WTC11 (cell line): ENCODE measurements around the gene SPI1.

Experiments
- ATF6 ChIP-seq: sonication (generic); formaldehyde crosslinking; IDR thresholded peaks from 2 replicates; pipeline ENCODE4 v1.8.1; 2023; ENCODE audit warnings: mild to moderate bottlenecking, missing genetic modification reagents
- CREB1 ChIP-seq: sonication (generic); formaldehyde crosslinking; IDR thresholded peaks from 2 replicates; pipeline ENCODE4 v1.8.0; 2023; ENCODE audit warnings: mild to moderate bottlenecking, missing genetic modification reagents
- USF2 ChIP-seq: sonication (generic); formaldehyde crosslinking; IDR thresholded peaks from 2 replicates; pipeline ENCODE4 v1.8.1; 2023; ENCODE audit warnings: mild to moderate bottlenecking, missing genetic modification reagents, moderate library complexity
- ZNF121 ChIP-seq: sonication (generic); formaldehyde crosslinking; IDR thresholded peaks from 2 replicates; pipeline ENCODE4 v1.8.0; 2023; ENCODE audit warnings: missing genetic modification reagents
- ZNF396 ChIP-seq: fragments of 250-450 bp; sonication (Bioruptor Pico); IDR thresholded peaks from 2 replicates; pipeline ENCODE4 v1.8.0; 2021; ENCODE audit warnings: mild to moderate bottlenecking, moderate library complexity, borderline replicate concordance
- TF ChIP-seq, protein P1 (sequence below): fragments of 200-600 bp; IDR thresholded peaks from 2 replicates; pipeline ENCODE4 v1.8.0; 2022; ENCODE audit warnings: antibody characterized with exemption

DNA sequence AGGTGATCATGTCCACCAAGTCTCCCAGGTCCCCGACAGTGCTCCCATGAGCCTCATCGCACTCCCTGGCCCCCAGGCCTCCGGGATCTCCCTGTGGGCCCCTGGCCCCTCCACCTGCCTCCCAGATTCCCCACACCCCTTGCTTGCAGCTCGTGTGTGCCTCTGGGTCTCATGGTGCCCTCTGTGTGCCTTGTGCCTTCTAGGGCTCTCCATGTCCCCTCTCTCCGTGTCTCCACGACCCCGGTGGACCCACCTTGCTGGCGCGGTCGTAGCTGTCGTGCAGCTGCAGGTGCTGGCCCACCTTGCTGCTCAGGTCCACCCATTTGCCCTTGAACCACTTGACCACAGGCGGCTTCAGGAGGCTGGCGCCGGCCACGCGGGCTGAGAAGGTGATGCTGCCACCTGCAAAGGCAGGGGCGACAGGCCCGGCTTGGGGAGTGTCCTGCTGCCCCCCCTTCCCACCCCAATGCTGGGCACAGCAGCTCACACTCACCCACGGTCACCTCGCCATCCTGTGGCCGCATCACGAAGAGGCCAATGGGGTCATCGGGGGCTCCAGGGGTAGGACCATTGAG is 28.7 kb downstream of the SPI1 start:
- no peak for TF ChIP-seq ZNF121 (CRISPR knock-in tag)
- TF ChIP-seq, protein P1, sequence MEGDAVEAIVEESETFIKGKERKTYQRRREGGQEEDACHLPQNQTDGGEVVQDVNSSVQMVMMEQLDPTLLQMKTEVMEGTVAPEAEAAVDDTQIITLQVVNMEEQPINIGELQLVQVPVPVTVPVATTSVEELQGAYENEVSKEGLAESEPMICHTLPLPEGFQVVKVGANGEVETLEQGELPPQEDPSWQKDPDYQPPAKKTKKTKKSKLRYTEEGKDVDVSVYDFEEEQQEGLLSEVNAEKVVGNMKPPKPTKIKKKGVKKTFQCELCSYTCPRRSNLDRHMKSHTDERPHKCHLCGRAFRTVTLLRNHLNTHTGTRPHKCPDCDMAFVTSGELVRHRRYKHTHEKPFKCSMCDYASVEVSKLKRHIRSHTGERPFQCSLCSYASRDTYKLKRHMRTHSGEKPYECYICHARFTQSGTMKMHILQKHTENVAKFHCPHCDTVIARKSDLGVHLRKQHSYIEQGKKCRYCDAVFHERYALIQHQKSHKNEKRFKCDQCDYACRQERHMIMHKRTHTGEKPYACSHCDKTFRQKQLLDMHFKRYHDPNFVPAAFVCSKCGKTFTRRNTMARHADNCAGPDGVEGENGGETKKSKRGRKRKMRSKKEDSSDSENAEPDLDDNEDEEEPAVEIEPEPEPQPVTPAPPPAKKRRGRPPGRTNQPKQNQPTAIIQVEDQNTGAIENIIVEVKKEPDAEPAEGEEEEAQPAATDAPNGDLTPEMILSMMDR, result no peak
- TF ChIP-seq CREB1 (CRISPR knock-in tag), result no peak
- TF ChIP-seq USF2 (CRISPR knock-in tag), result no peak
- no peak for TF ChIP-seq ATF6 (CRISPR knock-in tag)
- TF ChIP-seq ZNF396 (CRISPR knock-in tag), result no peak
